Measurements from ENCODE around the gene NCKAP5. TPM values are rescaled to one million over a fixed set of nuclear protein-coding genes. Genes with fewer than 3 reads are reported as not detected.

The NCKAP5 gene
- total and polyA plus RNA-seq, 10 donors: 0.39 to 6.0 (median 3.3) TPM

GRCh38 chr2:132830321-132830827, 737.9 kb downstream of the NCKAP5 start:
- intact Hi-C loops (cut with DNase I; ENCODE audit: low total_unique reads): no loop called here
- Histone ChIP-seq H3K9me3 (peaks cover 0 to 21% (median 12%) of the 10 kb centered on the region in 8 donors), H3K27ac (no peak overlapping the region), H3K27me3 (replicated peaks in 1 of 7) (no peaks in the 10 kb centered on the region), H3K4me3 (no peak overlapping the region), H3K4me1 (no peaks in the 10 kb centered on the region), H3K36me3 (no peaks in the 10 kb centered on the region)
- WGBS, 5 donors: 30 to 48% (median 41%) methylated on average over 3 of the region's 3 CpGs
- TF ChIP-seq POLR2AphosphoS5 (IDR thresholded peaks at IDR 0.05): no peak
- TF ChIP-seq POLR2A (IDR thresholded peaks at IDR 0.05): no peak
- no peak for TF ChIP-seq CTCF (IDR thresholded peaks at IDR 0.05 in 8 of 11, conservative IDR thresholded peaks at IDR 0.05 in 3 of 11)
- DNase-seq: no peak

DNA sequence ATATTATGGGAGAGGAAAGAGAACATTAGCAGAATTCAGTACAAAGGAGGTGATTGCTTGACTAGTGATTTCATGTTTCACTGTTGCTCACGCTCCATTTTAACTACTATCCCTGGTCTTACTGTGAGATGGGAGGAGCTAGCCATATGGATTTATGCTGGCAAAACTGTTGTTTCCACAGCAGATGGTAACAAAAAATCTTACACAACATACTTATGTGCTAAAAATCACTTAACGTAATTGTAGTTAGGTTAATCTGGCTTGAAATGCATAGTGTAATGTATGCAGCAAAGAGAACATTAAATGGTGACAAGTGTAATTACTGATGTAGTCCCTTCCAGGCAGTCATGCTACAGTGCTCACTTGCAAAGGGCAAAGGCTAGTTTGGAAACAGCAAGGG, 742.7 kb downstream of the NCKAP5 start:
- TF ChIP-seq POLR2AphosphoS5 (IDR thresholded peaks at IDR 0.05) (no peak), CTCF (IDR thresholded peaks at IDR 0.05 in 8 of 11, conservative IDR thresholded peaks at IDR 0.05 in 3 of 11) (no peak), POLR2A (IDR thresholded peaks at IDR 0.05) (no peak)
- WGBS, 5 donors: 81 to 94% (median 90%) methylated on average over 2 of the region's 2 CpGs
- H3K27ac ChIP-seq: no peak overlapping the region
- no peaks in the 10 kb centered on the region for H3K36me3 ChIP-seq
- intact Hi-C loops (cut with DNase I; ENCODE audit: low total_unique reads): no loop called here
- DNase-seq: no peak
- no peaks in the 10 kb centered on the region for H3K27me3 ChIP-seq (replicated peaks in 1 of 7)
- no peaks in the 10 kb centered on the region for H3K4me1 ChIP-seq
- H3K9me3 ChIP-seq: no peaks in the 10 kb centered on the region
- no peak overlapping the region for H3K4me3 ChIP-seq

- intact Hi-C loops (cut with DNase I; ENCODE audit: low total_unique reads): no loop called here
- H3K36me3 ChIP-seq: no peaks in the 10 kb centered on the region
- H3K27me3 ChIP-seq (replicated peaks in 1 of 7): no peaks in the 10 kb centered on the region
- no peak for TF ChIP-seq POLR2A (IDR thresholded peaks at IDR 0.05)
- no peak for TF ChIP-seq CTCF (IDR thresholded peaks at IDR 0.05 in 8 of 11, conservative IDR thresholded peaks at IDR 0.05 in 3 of 11)
- no peak for TF ChIP-seq POLR2AphosphoS5 (IDR thresholded peaks at IDR 0.05)
- no peaks in the 10 kb centered on the region for H3K9me3 ChIP-seq
- no peak overlapping the region for H3K27ac ChIP-seq
- DNase-seq: no peak
- no peak overlapping the region for H3K4me3 ChIP-seq
- H3K4me1 ChIP-seq: no peaks in the 10 kb centered on the region
These were observed 743.5 kb downstream of the NCKAP5 start for GRCh38 chr2:132824716-132825115.

DNA sequence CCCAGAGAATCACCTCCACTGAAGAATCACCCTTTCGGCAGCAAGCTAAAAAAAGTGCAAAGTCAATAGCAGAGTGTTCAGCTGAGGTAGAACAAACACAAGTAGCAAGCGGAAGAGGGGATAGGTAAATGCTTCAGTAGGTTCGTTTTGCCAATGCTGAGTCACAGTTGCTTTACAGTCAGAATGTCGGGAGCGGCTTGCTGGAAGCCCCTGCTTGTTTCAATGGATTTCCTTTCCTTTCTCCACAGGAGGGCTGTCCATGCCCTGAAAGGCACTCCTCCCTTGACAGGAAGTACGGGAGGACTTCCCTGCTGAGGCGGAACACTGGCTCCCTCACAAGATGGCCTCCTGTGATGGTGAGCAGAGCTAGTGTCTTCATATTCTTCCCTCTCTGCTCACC, 752.0 kb downstream of the NCKAP5 start:
- peaks cover 0 to 7% (median 0%) of the 10 kb centered on the region in 8 donors for H3K9me3 ChIP-seq
- intact Hi-C loops (cut with DNase I; ENCODE audit: low total_unique reads): no loop called here
- DNase-seq: no peak
- WGBS, 5 donors: 84 to 95% (median 88%) methylated on average over 7 of the region's 7 CpGs
- no peaks in the 10 kb centered on the region for H3K36me3 ChIP-seq
- TF ChIP-seq CTCF (IDR thresholded peaks at IDR 0.05 in 8 of 11, conservative IDR thresholded peaks at IDR 0.05 in 3 of 11) (no peak), POLR2AphosphoS5 (IDR thresholded peaks at IDR 0.05) (no peak)
- no peak overlapping the region for H3K27ac ChIP-seq
- no peaks in the 10 kb centered on the region for H3K27me3 ChIP-seq (replicated peaks in 1 of 7)
- no peak overlapping the region for H3K4me3 ChIP-seq
- H3K4me1 ChIP-seq: no peaks in the 10 kb centered on the region

Data from spleen (tissue), 11 donors.